Tongue (tissue), 1 donor: ENCODE results near the gene PCDHA12. TPM values are rescaled to one million over a fixed set of nuclear protein-coding genes. Genes with fewer than 3 reads are reported as not detected.

Source experiments
- total RNA-seq: library from RNA; depleted of rRNA; stranded (reverse); fragments of >200 nt; gene quantifications from one replicate; pipeline ENCODE4 v1.2.3, GENCODE V29; 2014

Gene PCDHA12
- total RNA-seq, 1 donor from 2014 or later = 0.10 TPM

Other genes starting within 250 kb of the PCDHA12 start
- gene CD14, start 242.1 kb upstream of the PCDHA12 start, total RNA-seq = 15.7 TPM
- 17.8 TPM for gene TMCO6, start 235.9 kb upstream of the PCDHA12 start, total RNA-seq
- gene NDUFA2, start 227.7 kb upstream of the PCDHA12 start, total RNA-seq = 27.7 TPM
- 93.7 TPM for gene IK, start 227.5 kb upstream of the PCDHA12 start, total RNA-seq
- 16.9 TPM for gene WDR55, start 210.4 kb upstream of the PCDHA12 start, total RNA-seq
- gene DND1, start 201.7 kb upstream of the PCDHA12 start, total RNA-seq = not detected
- gene HARS1, start 183.9 kb upstream of the PCDHA12 start, total RNA-seq = 42.1 TPM
- 24.8 TPM for gene HARS2, start 183.9 kb upstream of the PCDHA12 start, total RNA-seq
- 27.5 TPM for gene ZMAT2, start 174.9 kb upstream of the PCDHA12 start, total RNA-seq
- not detected for gene PCDHA1, start 89.2 kb upstream of the PCDHA12 start, total RNA-seq
- gene PCDHA2, start 80.5 kb upstream of the PCDHA12 start, total RNA-seq = 0.72 TPM
- gene PCDHA3, start 74.3 kb upstream of the PCDHA12 start, total RNA-seq = 0.10 TPM
- 1.4 TPM for gene PCDHA4, start 68.2 kb upstream of the PCDHA12 start, total RNA-seq
- gene PCDHA5, start 53.7 kb upstream of the PCDHA12 start, total RNA-seq = 0.41 TPM
- 0.82 TPM for gene PCDHA6, start 47.3 kb upstream of the PCDHA12 start, total RNA-seq
- 0.21 TPM for gene PCDHA7, start 41.0 kb upstream of the PCDHA12 start, total RNA-seq
- gene PCDHA8, start 34.1 kb upstream of the PCDHA12 start, total RNA-seq = not detected
- gene PCDHA9, start 26.9 kb upstream of the PCDHA12 start, total RNA-seq = 0.10 TPM
- 0.21 TPM for gene PCDHA10, start 19.4 kb upstream of the PCDHA12 start, total RNA-seq
- 0.51 TPM for gene PCDHA11, start 6.4 kb upstream of the PCDHA12 start, total RNA-seq
- 0.31 TPM for gene PCDHA13, start 6.8 kb downstream of the PCDHA12 start, total RNA-seq
- gene PCDHAC1, start 51.0 kb downstream of the PCDHA12 start, total RNA-seq = 0.41 TPM
- 4.6 TPM for gene PCDHAC2, start 91.2 kb downstream of the PCDHA12 start, total RNA-seq
- not detected for gene PCDHB1, start 176.1 kb downstream of the PCDHA12 start, total RNA-seq
- gene PCDHB2, start 219.3 kb downstream of the PCDHA12 start, total RNA-seq = 4.4 TPM
- gene PCDHB3, start 225.2 kb downstream of the PCDHA12 start, total RNA-seq = 3.7 TPM
- gene PCDHB4, start 246.5 kb downstream of the PCDHA12 start, total RNA-seq = 4.0 TPM